NK-92 (cell line): ENCODE data around the gene DDO.

ENCODE experiments used
- DNase-seq: peaks from one replicate; lab custom pipeline; 2025; ENCODE audit not compliant: unreplicated experiment; lab: John Stamatoyannopoulos, UW

The DDO gene

GRCh38 chr6:110421749-110422443 is 6.5 kb upstream of the DDO start:
- DNase-seq = no peak

GRCh38 chr6:110419028-110419739 is 3.8 kb upstream of the DDO start:
- DNase-seq = no peak

DNA sequence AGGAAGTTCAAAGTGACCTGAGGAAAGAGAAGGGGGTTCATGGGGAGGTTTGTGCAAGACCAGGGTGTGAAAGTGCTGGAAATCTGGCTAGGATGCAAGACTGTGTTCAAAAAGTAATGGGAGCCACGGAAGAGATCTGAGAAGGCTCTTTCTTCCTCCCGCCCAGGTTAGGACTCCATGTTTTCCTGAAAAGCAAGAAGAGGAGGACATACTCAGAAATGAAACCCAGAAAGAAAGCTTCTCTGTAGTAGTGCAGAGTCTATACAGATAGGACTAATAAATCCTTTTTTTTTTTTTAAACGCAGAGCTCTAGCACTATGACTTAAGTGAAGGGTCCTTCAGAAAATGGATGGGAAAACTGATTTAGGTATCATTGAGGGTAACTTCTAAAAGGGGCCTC is 3.2 kb upstream of the DDO start:
- no peak for DNase-seq

GRCh38 chr6:110414669-110415068 is 706 bp downstream of the DDO start:
- no peak for DNase-seq

DNA sequence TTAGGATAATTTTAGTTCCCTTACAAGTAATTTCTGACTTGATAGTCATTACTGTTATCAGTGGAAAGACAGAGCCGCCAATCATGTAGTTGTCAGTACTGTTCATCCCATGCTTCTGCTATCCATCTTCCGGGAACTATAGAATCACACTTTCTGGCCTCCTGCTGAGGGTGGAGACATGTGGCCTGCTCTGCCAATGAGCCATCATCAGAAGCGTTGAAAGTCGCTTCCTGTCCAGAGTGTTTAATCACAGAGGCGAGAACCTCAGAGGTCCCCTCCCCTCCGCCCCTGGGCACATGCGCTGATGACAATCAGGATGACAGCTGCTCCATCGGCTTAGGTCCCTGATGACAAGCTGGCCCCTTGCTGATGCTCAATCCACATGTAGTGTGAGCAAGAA is 3.0 kb downstream of the DDO start:
- no peak for DNase-seq

GRCh38 chr6:110410511-110410910 is 4.9 kb downstream of the DDO start:
- no peak for DNase-seq

GRCh38 chr6:110409794-110410193 is 5.6 kb downstream of the DDO start:
- DNase-seq = no peak

GRCh38 chr6:110408901-110409300 is 6.5 kb downstream of the DDO start:
- no peak for DNase-seq

DNA sequence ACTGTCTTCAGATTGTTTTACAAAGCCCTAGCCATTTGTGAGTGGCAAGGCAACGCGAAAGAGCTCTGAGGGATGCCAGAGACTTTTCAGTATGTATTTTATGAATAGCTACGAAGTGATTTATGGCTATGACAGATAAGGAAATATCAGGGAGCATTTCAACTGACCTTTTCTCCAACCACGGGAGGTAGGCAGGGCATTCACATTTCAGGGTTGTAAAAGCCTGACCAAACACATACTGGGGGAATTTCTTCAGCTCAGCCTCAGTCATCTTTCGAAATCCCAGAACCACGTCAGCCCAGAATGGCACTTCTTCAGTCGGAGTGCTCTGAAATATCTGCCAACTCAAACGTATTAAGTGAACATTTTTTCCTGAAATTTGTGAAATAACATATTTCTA is 10.8 kb downstream of the DDO start:
- no peak for DNase-seq

- DNase-seq = no peak
These were observed 13.7 kb downstream of the DDO start for GRCh38 chr6:110401585-110402176.

GRCh38 chr6:110400208-110400607 is 15.2 kb downstream of the DDO start:
- no peak for DNase-seq

DNA sequence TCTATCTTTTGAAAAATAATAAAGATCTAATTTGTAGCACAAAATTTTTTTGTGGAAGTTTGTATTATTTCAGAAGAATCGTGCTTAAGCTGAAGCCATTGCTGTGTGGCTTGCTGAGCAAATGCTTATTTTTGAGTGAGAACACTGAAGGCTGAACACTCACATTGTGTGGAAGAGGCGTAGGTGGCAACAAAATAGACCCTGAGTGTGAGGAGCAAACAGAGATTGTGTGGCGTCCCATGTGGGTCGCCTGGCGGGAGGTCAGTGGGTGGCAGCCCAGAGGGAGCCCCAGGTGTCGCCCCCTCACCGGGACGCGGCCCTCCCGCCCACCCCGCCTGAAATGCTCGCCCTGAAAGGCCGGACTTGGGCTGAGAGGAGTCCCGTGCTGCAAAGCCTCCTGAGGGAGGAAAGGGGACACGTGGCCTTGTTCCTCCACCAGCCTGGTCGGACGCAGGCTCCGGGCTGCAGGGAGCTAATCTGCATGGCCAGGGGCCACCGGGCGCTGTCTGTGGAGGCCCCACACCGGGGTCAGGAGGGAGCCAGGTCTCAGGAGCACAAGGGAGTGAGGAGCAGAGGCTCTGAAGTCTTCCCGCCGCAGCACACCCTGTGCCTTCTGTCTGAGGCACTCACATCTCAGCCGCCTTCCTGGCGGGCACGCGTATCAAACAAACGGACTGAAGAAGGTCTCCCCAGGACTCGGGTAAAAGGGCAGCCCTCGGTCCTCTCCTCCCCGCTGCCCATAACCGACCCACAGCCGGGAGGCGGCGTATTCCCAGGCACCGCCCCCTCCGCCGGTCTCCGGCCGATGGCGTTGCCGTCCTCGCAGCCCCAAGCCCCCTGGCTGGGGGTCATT is 15.9 kb downstream of the DDO start:
- no peak for DNase-seq

- DNase-seq = no peak
These were observed 16.6 kb downstream of the DDO start for GRCh38 chr6:110398778-110399177.

GRCh38 chr6:110395221-110395620 is 20.2 kb downstream of the DDO start:
- DNase-seq = no peak

- DNase-seq = no peak
These were observed 21.0 kb downstream of the DDO start for GRCh38 chr6:110394409-110394808.

GRCh38 chr6:110392727-110393126 is 22.6 kb downstream of the DDO start:
- DNase-seq = no peak

- no peak for DNase-seq
These were observed 25.0 kb downstream of the DDO start for GRCh38 chr6:110390404-110390803.

GRCh38 chr6:110389689-110390382 is 25.5 kb downstream of the DDO start:
- no peak for DNase-seq

- DNase-seq = no peak
These were observed 27.4 kb downstream of the DDO start for GRCh38 chr6:110387986-110388385.

- no peak for DNase-seq
These were observed 29.9 kb downstream of the DDO start for GRCh38 chr6:110385458-110385863.

DNA sequence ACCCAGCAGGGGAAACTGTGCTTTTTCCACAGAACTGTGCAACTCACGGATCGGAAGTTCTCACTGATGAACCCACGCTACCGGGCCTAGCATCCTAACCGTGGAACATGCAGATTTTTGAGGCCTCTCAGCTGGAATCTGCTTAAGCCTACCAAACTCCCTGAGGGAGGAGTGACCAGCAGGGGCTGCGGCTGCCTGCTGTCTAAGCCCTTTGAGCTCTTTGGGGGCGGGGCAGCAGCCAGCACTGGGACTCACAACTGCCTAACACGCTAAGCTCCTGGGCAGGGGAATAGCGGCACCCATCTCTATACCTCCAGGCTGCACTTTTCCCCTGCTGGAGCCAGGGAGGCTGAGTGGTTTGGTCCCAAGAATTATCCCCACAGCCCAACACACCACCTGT is 36.8 kb downstream of the DDO start:
- DNase-seq = no peak
